Transverse colon (tissue), 4 donors: ENCODE results near the gene SBNO1. TPM values are rescaled to one million over a fixed set of nuclear protein-coding genes. Genes with fewer than 3 reads are reported as not detected.

ENCODE experiments used
- DNase-seq: peaks from one replicate; pipeline ENCODE4 v3.0.0-alpha.2; 2019
- H3K27ac ChIP-seq, 4 donors: fragments of 200-600 bp; sonication (generic); 2 replicates each; pipeline ENCODE4 v1.5.1; 2016 to 2018; ENCODE audit warnings: inconsistent platforms in 4 of 4
- H3K27me3 ChIP-seq: fragments of 200-600 bp; sonication (generic); 2 replicates; pipeline ENCODE4 v1.5.1; 2017; ENCODE audit warnings: inconsistent platforms
- H3K36me3 ChIP-seq, 4 donors: fragments of 200-600 bp; sonication (generic); 2 replicates each; pipeline ENCODE4 v1.5.1; 2017 to 2019; ENCODE audit warnings: inconsistent platforms in 4 of 4
- H3K4me1 ChIP-seq, 4 donors: fragments of 200-600 bp; sonication (generic); 2 replicates each; pipeline ENCODE4 v1.5.1; 2017 to 2020; ENCODE audit warnings: inconsistent platforms in 4 of 4
- H3K4me3 ChIP-seq, 4 donors: fragments of 200-600 bp; sonication (generic); 1 replicate in 1 of 4; 2 replicates in 3 of 4; pipeline versions ENCODE4 v1.5.1 to v1.6.1; 2017 to 2019; ENCODE audit warnings: inconsistent platforms in 4 of 4
- H3K9me3 ChIP-seq, 2 donors: fragments of 200-600 bp; sonication (generic); 2 replicates each; pipeline ENCODE4 v1.5.1; 2017 to 2019; ENCODE audit warnings: inconsistent platforms in 2 of 2
- EP300 ChIP-seq: sonication (generic); formaldehyde crosslinking; IDR thresholded peaks from one replicate; pipeline ENCODE4 v1.6.1; 2017; ENCODE audit warnings: antibody characterized with exemption, low read depth
- POLR2A ChIP-seq: fragments of 450-650 bp; IDR thresholded peaks from one replicate; pipeline ENCODE4 v1.6.1; 2016; ENCODE audit warnings: antibody characterized with exemption, mild to moderate bottlenecking, moderate library complexity
- POLR2AphosphoS5 ChIP-seq, 3 donors: sonication (generic); formaldehyde crosslinking; IDR thresholded peaks; one replicate each; pipeline ENCODE4 v1.6.1; 2016; ENCODE audit warnings: antibody characterized with exemption in 3 of 3
- WGBS, 2 donors: methylation state at CpG; one replicate each; pipeline ENCODE4 v1.1.5; 2018; ENCODE audit warnings: low coverage in 1 of 2; 5-methylcytosine and 5-hydroxymethylcytosine counted together
- in situ Hi-C, 4 donors: fragments of 200-750 bp; cut with MboI; loops; one replicate each; pipeline versions ENCODE4 v1.15.0 to v1.15.1; 2017; ENCODE audit warnings: low sequenced_read_pairs in 3 of 4, low pct_ligation_motif_present in 1 of 4, low pct_unique_long_range_greater_than_20kb in 1 of 4
- intact Hi-C: fragments of 100-400 bp; cut with DNase I; formaldehyde crosslinking; loops from one replicate; pipeline ENCODE4 v1.15.1; 2023; ENCODE audit warnings: low total_unique reads
- total RNA-seq, 4 donors: library from RNA; depleted of rRNA; stranded (reverse); fragments of >200 nt; gene quantifications; one replicate each; pipeline ENCODE4 v1.1.0, GENCODE V29; 2016
- TF ChIP-seq, protein P1 (sequence below), 5 experiments: fragments of 200-600 bp in 3 of 5; fragments of 450-650 bp in 2 of 5; sonication (generic) in 3 of 5; IDR thresholded peaks; 1 replicate in 2 of 5; 2 replicates in 3 of 5; pipeline ENCODE4 v1.5.1; 2016 to 2017; ENCODE audit warnings: antibody characterized with exemption in 5 of 5, inconsistent platforms in 3 of 5, mild to moderate bottlenecking in 2 of 5, moderate library complexity in 1 of 5

SBNO1 gene
- total RNA-seq, 4 donors from 2014 or later: 14.6 to 26.9 (median 23.8) TPM

DNA sequence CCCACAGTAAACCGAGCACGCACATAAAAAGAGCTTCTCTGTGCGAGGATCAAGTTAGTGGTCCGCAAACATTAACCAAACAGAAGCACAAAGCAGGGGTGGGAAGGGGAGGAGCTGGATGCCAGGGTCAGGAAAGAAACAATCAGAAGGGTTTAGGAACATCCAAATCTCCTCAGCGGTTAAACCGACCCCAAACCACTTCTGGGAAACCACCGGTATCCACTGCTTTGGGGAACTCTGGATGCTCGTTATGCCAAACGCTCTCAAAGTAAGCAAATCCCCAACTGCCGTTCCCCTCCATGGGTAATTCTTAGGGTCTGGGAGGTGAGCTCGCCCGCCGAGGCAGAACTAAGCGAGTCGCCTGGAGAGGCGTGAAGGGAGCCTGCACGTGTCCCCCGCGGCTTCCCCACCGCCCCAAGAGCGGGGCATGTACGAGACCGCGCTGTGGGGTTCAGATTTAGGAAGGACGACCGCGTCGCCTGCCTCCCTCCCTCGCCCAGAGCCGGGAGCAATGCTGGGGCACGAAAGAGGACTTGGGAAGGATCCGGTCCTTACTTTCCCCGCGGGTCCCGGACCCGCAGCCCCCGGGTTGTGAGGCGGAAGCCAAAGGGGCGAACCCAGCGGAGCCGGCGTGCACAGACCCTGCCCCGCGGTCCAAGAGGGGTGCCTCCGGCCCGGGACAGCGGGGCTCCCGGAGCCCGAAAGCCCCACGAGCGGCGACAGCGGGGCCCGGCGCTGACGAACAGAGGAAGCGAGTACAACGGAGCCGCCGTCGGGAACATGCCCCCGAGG is 711 bp downstream of the SBNO1 start:
- TF ChIP-seq POLR2A (no peak), EP300 (no peak), POLR2AphosphoS5 (IDR thresholded peaks at IDR 0.05) (no peak)
- TF ChIP-seq, protein P1, sequence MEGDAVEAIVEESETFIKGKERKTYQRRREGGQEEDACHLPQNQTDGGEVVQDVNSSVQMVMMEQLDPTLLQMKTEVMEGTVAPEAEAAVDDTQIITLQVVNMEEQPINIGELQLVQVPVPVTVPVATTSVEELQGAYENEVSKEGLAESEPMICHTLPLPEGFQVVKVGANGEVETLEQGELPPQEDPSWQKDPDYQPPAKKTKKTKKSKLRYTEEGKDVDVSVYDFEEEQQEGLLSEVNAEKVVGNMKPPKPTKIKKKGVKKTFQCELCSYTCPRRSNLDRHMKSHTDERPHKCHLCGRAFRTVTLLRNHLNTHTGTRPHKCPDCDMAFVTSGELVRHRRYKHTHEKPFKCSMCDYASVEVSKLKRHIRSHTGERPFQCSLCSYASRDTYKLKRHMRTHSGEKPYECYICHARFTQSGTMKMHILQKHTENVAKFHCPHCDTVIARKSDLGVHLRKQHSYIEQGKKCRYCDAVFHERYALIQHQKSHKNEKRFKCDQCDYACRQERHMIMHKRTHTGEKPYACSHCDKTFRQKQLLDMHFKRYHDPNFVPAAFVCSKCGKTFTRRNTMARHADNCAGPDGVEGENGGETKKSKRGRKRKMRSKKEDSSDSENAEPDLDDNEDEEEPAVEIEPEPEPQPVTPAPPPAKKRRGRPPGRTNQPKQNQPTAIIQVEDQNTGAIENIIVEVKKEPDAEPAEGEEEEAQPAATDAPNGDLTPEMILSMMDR (IDR thresholded peaks at IDR 0.05): no peak
- in situ Hi-C loops: loop anchor here in 1 of 4 donors (10.0 kb wide), 1 partner anchor 99 kb away; no protein-coding TSS in a partner anchor
- WGBS, 2 donors: 0% methylated on average over 50 of the region's 62 CpGs; no CpG with 5 or more reads in 1 of the 2 donors
- Histone ChIP-seq H3K27ac (peak overlapping the region; percentile 93 to 98 (median 96)), H3K4me3 (peak overlapping the region; percentile 81 to 87 (median 83)), H3K4me1 (peaks cover 4 to 33% (median 14%) of the 10 kb centered on the region in 4 donors), H3K36me3 (no peaks in the 10 kb centered on the region), H3K9me3 (no peaks in the 10 kb centered on the region), H3K27me3 (no peaks in the 10 kb centered on the region)
- DNase-seq: peak; percentile 21
- intact Hi-C loops: loop anchor here (2.0 kb wide), 1 partner anchor 25 kb away; no protein-coding TSS in a partner anchor

DNA sequence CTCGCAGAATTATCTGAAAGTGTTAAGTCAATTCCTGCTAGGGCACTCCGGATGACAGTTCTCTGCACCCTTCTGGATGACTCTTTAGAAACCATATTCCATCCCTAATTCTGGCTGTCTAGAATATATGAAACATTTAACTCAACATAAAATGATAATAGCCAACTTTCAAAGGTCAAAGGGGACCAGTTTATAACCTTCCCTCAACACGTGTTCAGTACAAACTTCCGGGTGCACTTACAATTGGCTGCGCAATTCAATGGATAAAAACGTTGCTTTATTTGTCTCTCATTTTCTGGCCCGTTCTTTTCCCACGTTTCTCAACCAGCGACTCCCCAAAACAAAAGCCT is 1.3 kb downstream of the SBNO1 start:
- peak overlapping the region; percentile 81 to 87 (median 83) for H3K4me3 ChIP-seq
- in situ Hi-C loops (loop anchor here in 1 of 4 donors (10.0 kb wide), 1 partner anchor 99 kb away; no protein-coding TSS in a partner anchor), intact Hi-C loops (no loop called here)

DNA sequence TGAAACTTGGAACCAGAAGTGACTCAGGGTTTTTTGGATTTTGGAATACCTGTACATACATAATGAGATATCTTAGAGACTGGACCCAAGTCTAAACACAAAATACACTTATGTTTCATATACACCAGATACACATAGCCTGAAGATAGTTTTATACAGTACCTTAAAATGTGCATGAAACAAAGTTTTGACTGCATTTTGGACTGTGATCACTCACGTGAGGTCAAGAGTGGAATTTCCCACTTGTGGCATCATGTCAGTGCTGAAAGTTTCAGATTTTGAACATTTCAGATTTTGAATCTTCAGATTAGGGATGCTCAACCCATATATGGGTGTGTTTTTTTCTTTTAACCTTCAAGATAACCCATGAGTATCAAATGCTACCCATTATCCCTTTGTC is 6.6 kb downstream of the SBNO1 start:
- in situ Hi-C loops (no loop called here), intact Hi-C loops (no loop called here)
- WGBS, 2 donors: 63 to 69% methylated on average over 1 of the region's 1 CpG
- Histone ChIP-seq H3K27me3 (no peaks in the 10 kb centered on the region), H3K4me1 (peaks cover 6 to 32% (median 9%) of the 10 kb centered on the region in 4 donors), H3K27ac (no peak overlapping the region), H3K36me3 (no peaks in the 10 kb centered on the region), H3K4me3 (no peak overlapping the region), H3K9me3 (no peaks in the 10 kb centered on the region)
- DNase-seq: no peak
- TF ChIP-seq EP300: no peak
- TF ChIP-seq POLR2A: no peak
- TF ChIP-seq, protein P1 (IDR thresholded peaks at IDR 0.05): no peak
- TF ChIP-seq POLR2AphosphoS5 (IDR thresholded peaks at IDR 0.05): no peak

More for the DNA sequence above, 1.3 kb downstream of the SBNO1 start:
- H3K9me3 ChIP-seq: no peaks in the 10 kb centered on the region
- H3K27ac ChIP-seq: peak overlapping the region; percentile 93 to 98 (median 96)
- no peaks in the 10 kb centered on the region for H3K27me3 ChIP-seq
- WGBS, 2 donors: 2 to 3% methylated on average over 7 to 9 of the region's 9 CpGs
- no peak for DNase-seq
- peaks cover 4 to 33% (median 14%) of the 10 kb centered on the region in 4 donors for H3K4me1 ChIP-seq
- no peaks in the 10 kb centered on the region for H3K36me3 ChIP-seq
- TF ChIP-seq, protein P1 (IDR thresholded peaks at IDR 0.05): no peak
- no peak for TF ChIP-seq POLR2AphosphoS5 (IDR thresholded peaks at IDR 0.05)
- TF ChIP-seq POLR2A: no peak
- TF ChIP-seq EP300: no peak

DNA sequence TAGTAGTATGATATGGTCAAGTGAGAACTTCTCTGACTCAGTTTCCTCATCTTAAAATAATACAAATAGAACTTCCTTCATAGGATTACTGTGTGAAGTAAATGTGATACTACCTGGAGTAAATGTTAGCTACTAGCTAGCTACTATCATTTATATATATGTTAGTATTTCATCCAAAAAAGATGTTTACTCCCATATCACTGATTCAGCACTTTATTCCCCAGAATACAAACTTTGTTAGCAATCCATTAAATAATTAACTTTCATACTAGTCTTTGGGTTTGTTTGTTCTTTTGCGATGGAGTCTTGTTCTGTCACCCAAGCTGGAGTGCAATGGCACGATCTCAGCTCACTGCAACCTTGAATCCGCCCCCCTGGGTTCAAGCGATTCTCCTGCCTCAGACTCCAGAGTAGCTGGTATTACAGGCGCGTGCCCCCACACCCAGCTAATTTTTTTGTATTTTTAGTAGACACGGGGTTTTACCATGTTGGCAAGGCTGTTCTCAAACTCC is 8.4 kb downstream of the SBNO1 start:
- WGBS, 2 donors: 77 to 80% methylated on average over 6 to 7 of the region's 7 CpGs
- DNase-seq: no peak
- H3K9me3 ChIP-seq: no peaks in the 10 kb centered on the region
- no peak overlapping the region for H3K27ac ChIP-seq
- TF ChIP-seq POLR2A (no peak), POLR2AphosphoS5 (IDR thresholded peaks at IDR 0.05) (no peak), EP300 (no peak)
- TF ChIP-seq, protein P1 (IDR thresholded peaks at IDR 0.05): no peak
- peaks cover 0 to 19% (median 5%) of the 10 kb centered on the region in 4 donors for H3K4me1 ChIP-seq
- intact Hi-C loops (no loop called here), in situ Hi-C loops (no loop called here)
- H3K36me3 ChIP-seq: no peaks in the 10 kb centered on the region
- no peaks in the 10 kb centered on the region for H3K27me3 ChIP-seq
- no peak overlapping the region for H3K4me3 ChIP-seq
